IMR-90 (cell line): ENCODE results near the gene COL6A5. TPM values are rescaled to one million over a fixed set of nuclear protein-coding genes. Genes with fewer than 3 reads are reported as not detected.

Source experiments
- ATAC-seq: fragments of 200-7000 bp; cut with Tn5 transposase; 2 replicates; pipeline ENCODE4 v1.9.1; 2020; ENCODE audit warnings: low read depth, mild to moderate bottlenecking, moderate library complexity
- BruUV-seq: library from RNA; stranded (reverse); fragments of 400-500 nt; replicated peaks from 2 replicates; lab custom pipeline; 2021; lab: Mats Ljungman, UMichigan
- CTCF ChIA-PET: fragments of 300-600 bp; formaldehyde crosslinking; extraction: SDS; loops from one replicate; lab custom pipeline; 2021; ENCODE audit warnings: antibody characterized with exemption; lab: Yijun Ruan, JAX
- POLR2A ChIA-PET: fragments of 300-600 bp; sonication (Branson Sonifier 250); formaldehyde crosslinking; loops from one replicate; lab custom pipeline; 2022; ENCODE audit warnings: antibody characterized with exemption; ENCODE audit not compliant: unreplicated experiment; lab: Charles Lee
- DNase-seq: peaks from one replicate; pipeline ENCODE4 v3.0.0; 2013
- H2AFZ ChIP-seq: replicated peaks from 2 replicates; pipeline ENCODE3; 2013; ENCODE audit warnings: low read length, mild to moderate bottlenecking; ENCODE audit not compliant: poor library complexity
- H2AK5ac ChIP-seq: 2 replicates; pipeline ENCODE4 v1.6.1; 2013; ENCODE audit warnings: low read depth, low read length, inconsistent platforms
- H2AK9ac ChIP-seq: replicated peaks from 2 replicates; pipeline ENCODE3; 2013; ENCODE audit warnings: mild to moderate bottlenecking, low read depth, low read length, moderate library complexity; ENCODE audit not compliant: poor library complexity
- H2BK120ac ChIP-seq: 2 replicates; pipeline ENCODE4 v1.6.1; 2013; ENCODE audit warnings: low read depth, low read length, inconsistent platforms
- H2BK15ac ChIP-seq: 3 replicates; pipeline ENCODE4 v1.6.1; 2013; ENCODE audit warnings: low read depth, low read length, inconsistent platforms
- H2BK20ac ChIP-seq: 2 replicates; pipeline ENCODE4 v1.6.1; 2013; ENCODE audit warnings: low read depth, mild to moderate bottlenecking, inconsistent platforms, low read length, moderate library complexity
- H2BK5ac ChIP-seq: 2 replicates; pipeline ENCODE4 v1.6.1; 2013; ENCODE audit warnings: mild to moderate bottlenecking, low read depth, low read length, inconsistent platforms; ENCODE audit not compliant: poor library complexity, severe bottlenecking
- H3K14ac ChIP-seq: replicated peaks from 2 replicates; pipeline ENCODE4 v1.6.1; 2013; ENCODE audit warnings: low read depth, low read length, inconsistent platforms
- H3K18ac ChIP-seq: 2 replicates; pipeline ENCODE4 v1.6.1; 2013; ENCODE audit warnings: low read depth, low read length, control low read depth
- H3K23ac ChIP-seq: 2 replicates; pipeline ENCODE4 v1.6.1; 2013; ENCODE audit warnings: low read depth, low read length, inconsistent platforms
- H3K27ac ChIP-seq: 2 replicates; pipeline ENCODE4 v1.5.1; 2013; ENCODE audit warnings: mild to moderate bottlenecking, control low read depth, low read length; ENCODE audit not compliant: insufficient read depth
- H3K27me3 ChIP-seq: 2 replicates; pipeline ENCODE4 v1.6.1; 2013; ENCODE audit warnings: low read length; ENCODE audit not compliant: control insufficient read depth, insufficient read depth
- H3K36me3 ChIP-seq: 2 replicates; pipeline ENCODE4 v1.6.1; 2013; ENCODE audit warnings: low read length, mixed read lengths; ENCODE audit not compliant: control insufficient read depth, insufficient read depth
- H3K4ac ChIP-seq: 2 replicates; pipeline ENCODE4 v1.6.1; 2013; ENCODE audit warnings: low read depth, low read length, inconsistent platforms
- H3K4me1 ChIP-seq: 2 replicates; pipeline ENCODE4 v1.6.1; 2013; ENCODE audit warnings: low read length, mixed read lengths; ENCODE audit not compliant: control insufficient read depth, insufficient read depth
- H3K4me2 ChIP-seq: 2 replicates; pipeline ENCODE4 v1.6.1; 2013; ENCODE audit warnings: low read depth, mild to moderate bottlenecking, control low read depth, low read length, moderate library complexity
- H3K4me3 ChIP-seq: 2 replicates; pipeline ENCODE4 v1.5.1; 2013; ENCODE audit warnings: low read depth, mild to moderate bottlenecking, control low read depth, low read length, moderate library complexity; ENCODE audit not compliant: insufficient read depth
- H3K56ac ChIP-seq: 2 replicates; pipeline ENCODE4 v1.6.1; 2013; ENCODE audit warnings: low read length, inconsistent platforms; ENCODE audit not compliant: insufficient read depth; ENCODE audit errors: extremely low read depth
- H3K79me1 ChIP-seq, 2 experiments: 2 replicates each; pipeline ENCODE4 v1.6.1; 2013; ENCODE audit warnings: low read length in 2 of 2, inconsistent platforms in 1 of 2, low read depth in 1 of 2
- H3K9ac ChIP-seq: 2 replicates; pipeline ENCODE4 v1.6.1; 2013; ENCODE audit warnings: low read depth, low read length, control low read depth
- H3K9me1 ChIP-seq: 2 replicates; pipeline ENCODE4 v1.6.1; 2013; ENCODE audit warnings: low read length, inconsistent platforms; ENCODE audit not compliant: insufficient read depth
- H3K9me3 ChIP-seq: 2 replicates; pipeline ENCODE4 v1.6.1; 2013; ENCODE audit warnings: low read length; ENCODE audit not compliant: control insufficient read depth, insufficient read depth
- H4K20me1 ChIP-seq: 2 replicates; pipeline ENCODE4 v1.6.1; 2013; ENCODE audit warnings: low read length, inconsistent platforms; ENCODE audit not compliant: insufficient read depth
- H4K5ac ChIP-seq: 2 replicates; pipeline ENCODE4 v1.6.1; 2013; ENCODE audit warnings: mild to moderate bottlenecking, low read depth, low read length, control low read depth
- H4K8ac ChIP-seq, 2 experiments: 2 replicates each; pipeline ENCODE4 v1.6.1; 2013; ENCODE audit warnings: low read depth in 2 of 2, low read length in 2 of 2, control low read depth in 1 of 2, inconsistent platforms in 1 of 2
- H4K91ac ChIP-seq: 2 replicates; pipeline ENCODE4 v1.6.1; 2013; ENCODE audit warnings: low read depth, low read length, inconsistent platforms; ENCODE audit not compliant: insufficient read depth
- BHLHE40 ChIP-seq: fragments of 150-350 bp; IDR thresholded peaks from 2 replicates; pipeline ENCODE4 v1.6.1; 2016; ENCODE audit warnings: mild to moderate bottlenecking, low read depth, low read length
- CHD1 ChIP-seq: IDR thresholded peaks from 2 replicates; pipeline ENCODE4 v1.6.1; 2012; ENCODE audit warnings: low read depth, low read length, improper control_type of control experiment
- MXI1 ChIP-seq: IDR thresholded peaks from 2 replicates; pipeline ENCODE4 v1.6.1; 2012; ENCODE audit warnings: low read depth, mild to moderate bottlenecking, low read length, moderate library complexity, borderline replicate concordance
- SMC3 ChIP-seq: fragments of 150-350 bp; IDR thresholded peaks from 2 replicates; pipeline ENCODE4 v1.6.1; 2016; ENCODE audit warnings: low read depth, mild to moderate bottlenecking, antibody characterized with exemption, low read length, moderate library complexity
- WGBS, 2 experiments: methylation state at CpG; one replicate each; pipeline versions ENCODE4 v1.1.5 to v1.1.7; 2013; ENCODE audit warnings: missing lambda C conversion rate in 2 of 2; ENCODE audit not compliant: insufficient read length in 1 of 2; ENCODE audit errors: extremely low coverage in 2 of 2; 5-methylcytosine and 5-hydroxymethylcytosine counted together
- dilution Hi-C: fragments of 300-500 bp; cut with HindIII; formaldehyde crosslinking; loops from one replicate; pipeline ENCODE4 v1.14.3; 2018; ENCODE audit warnings: low sequenced_read_pairs; ENCODE audit not compliant: unreplicated experiment
- in situ Hi-C: fragments of 300-500 bp; cut with MboI; formaldehyde crosslinking; loops from 3 replicates; pipeline ENCODE4 v1.14.3; 2019; ENCODE audit warnings: low sequenced_read_pairs, inconsistent platforms, mixed read lengths
- intact Hi-C: fragments of 100-400 bp; cut with micrococcal nuclease; formaldehyde crosslinking; loops from 2 replicates; pipeline ENCODE4 v1.10.0; 2022
- polyA plus RNA-seq, 3 experiments: library from polyadenylated mRNA; depleted of rRNA; stranded (reverse); fragments of >200 nt; gene quantifications; 2 replicates each; pipeline ENCODE4 v1.2.3, GENCODE V29; 2012; ENCODE audit warnings: low replicate concordance in 1 of 3
- total RNA-seq: library from RNA; depleted of rRNA; stranded (reverse); fragments of >200 nt; gene quantifications from 2 replicates; pipeline ENCODE4 v1.2.3, GENCODE V29; 2012
- TF ChIP-seq, protein P1 (sequence below): fragments of 150-350 bp; IDR thresholded peaks from 2 replicates; pipeline ENCODE4 v1.6.1; 2017; ENCODE audit warnings: mild to moderate bottlenecking, antibody characterized with exemption, low read length, low read depth

The COL6A5 gene
- total and polyA plus RNA-seq, 2 of the 4 experiments (the other 2 are of a cell fraction), result not detected

DNA sequence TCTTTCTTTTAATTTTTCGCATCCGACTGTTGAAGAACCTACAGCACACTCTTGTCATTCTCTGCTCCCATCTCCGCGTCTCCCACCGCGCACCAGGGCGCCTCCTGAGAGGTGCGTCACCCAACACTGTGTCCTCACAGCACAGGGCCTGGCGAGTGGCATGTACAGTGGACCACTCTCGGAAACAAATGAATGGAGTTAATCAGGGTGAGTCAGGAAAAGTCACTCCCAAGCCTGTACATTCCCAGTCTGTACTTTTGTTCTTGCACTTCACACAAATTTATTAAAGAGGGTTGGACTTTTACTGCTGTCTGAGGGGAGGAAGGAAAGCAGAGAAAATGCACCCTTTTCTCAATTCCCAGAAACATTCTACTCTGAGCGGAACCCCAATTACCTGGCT is 172.1 kb downstream of the COL6A5 start:
- no peaks in the 10 kb centered on the region for H3K9me3 ChIP-seq
- no peak overlapping the region for H2AFZ ChIP-seq
- dilution Hi-C loops, result no loop called here
- no peaks in the 10 kb centered on the region for H3K4me1 ChIP-seq
- CTCF ChIA-PET, result no interaction called here
- 29% methylated on average over 4 of the region's 11 CpGs; no CpG with 5 or more reads in 1 of the 2 experiments for WGBS, 2 experiments
- no peak overlapping the region for H3K9ac ChIP-seq
- no peak overlapping the region for H4K5ac ChIP-seq
- no peak overlapping the region for H2BK5ac ChIP-seq
- no peak overlapping the region for H3K4me2 ChIP-seq
- no peak overlapping the region for H3K4ac ChIP-seq
- no peak for TF ChIP-seq BHLHE40
- TF ChIP-seq SMC3, result no peak
- no peak for TF ChIP-seq CHD1
- TF ChIP-seq MXI1, result no peak
- TF ChIP-seq, protein P1, sequence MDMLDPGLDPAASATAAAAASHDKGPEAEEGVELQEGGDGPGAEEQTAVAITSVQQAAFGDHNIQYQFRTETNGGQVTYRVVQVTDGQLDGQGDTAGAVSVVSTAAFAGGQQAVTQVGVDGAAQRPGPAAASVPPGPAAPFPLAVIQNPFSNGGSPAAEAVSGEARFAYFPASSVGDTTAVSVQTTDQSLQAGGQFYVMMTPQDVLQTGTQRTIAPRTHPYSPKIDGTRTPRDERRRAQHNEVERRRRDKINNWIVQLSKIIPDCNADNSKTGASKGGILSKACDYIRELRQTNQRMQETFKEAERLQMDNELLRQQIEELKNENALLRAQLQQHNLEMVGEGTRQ, result no peak
- H3K9me1 ChIP-seq, result no peaks in the 10 kb centered on the region
- no peak overlapping the region for H3K14ac ChIP-seq
- no peaks in the 10 kb centered on the region for H3K79me1 ChIP-seq
- H3K18ac ChIP-seq, result no peak overlapping the region
- in situ Hi-C loops, result no loop called here
- no peak overlapping the region for H2BK120ac ChIP-seq
- no peaks in the 10 kb centered on the region for H4K20me1 ChIP-seq
- H3K23ac ChIP-seq, result no peak overlapping the region
- no peaks in the 10 kb centered on the region for H3K36me3 ChIP-seq
- H2BK20ac ChIP-seq, result no peak overlapping the region
- no peak overlapping the region for H3K4me3 ChIP-seq
- H2AK5ac ChIP-seq, result no peak overlapping the region
- no peak overlapping the region for H4K91ac ChIP-seq
- no TSS peak for BruUV-seq
- H3K27me3 ChIP-seq, result peaks cover 12% of the 10 kb centered on the region; the same call in 1 of the 2 replicates
- no peak overlapping the region for H2BK15ac ChIP-seq
- POLR2A ChIA-PET, result no interaction called here
- no peak overlapping the region for H3K27ac ChIP-seq
- intact Hi-C loops, result no loop called here
- H2AK9ac ChIP-seq, result no peak overlapping the region
- ATAC-seq (no peak), DNase-seq (no peak)
- no peak overlapping the region for H3K56ac ChIP-seq
- H4K8ac ChIP-seq, result no peak overlapping the region
